ENCODE measurements around the gene NPW. TPM values are rescaled to one million over a fixed set of nuclear protein-coding genes. Genes with fewer than 3 reads are reported as not detected.

NPW gene
- total RNA-seq, 4 donors from 2014 or later, result not detected

DNA sequence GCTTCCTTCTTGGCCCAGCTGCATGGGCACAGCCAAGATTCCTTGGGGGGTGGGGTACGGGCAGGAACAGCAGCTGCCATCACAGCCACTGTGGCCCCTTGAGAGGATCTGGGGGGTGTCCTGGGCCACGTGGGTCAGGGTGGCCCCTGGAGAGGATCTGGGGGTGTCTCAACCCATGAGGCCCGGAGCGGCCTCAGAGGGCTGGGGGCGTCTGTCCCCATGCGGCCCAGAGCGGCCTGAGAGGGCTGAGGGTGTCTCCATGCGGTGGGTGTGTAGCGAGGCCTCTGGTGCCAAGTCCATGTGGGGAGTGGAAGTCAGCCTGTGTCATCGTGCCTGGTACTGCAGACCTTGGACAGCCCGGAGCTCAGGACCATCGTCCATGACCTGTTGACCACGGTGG, 41.9 kb downstream of the NPW start:
- 92% methylated on average over 12 of the region's 13 CpGs for WGBS
- H3K9me3 ChIP-seq, result no peaks in the 10 kb centered on the region
- H3K27ac ChIP-seq (replicated peaks in 1 of 4), result no peak overlapping the region
- no peak overlapping the region for H3K4me3 ChIP-seq
- intact Hi-C loops (cut with DNase I), result no loop called here
- no peaks in the 10 kb centered on the region for H3K27me3 ChIP-seq
- TF ChIP-seq POLR2AphosphoS5 (IDR thresholded peaks at IDR 0.05), result no peak
- TF ChIP-seq, protein P1, sequence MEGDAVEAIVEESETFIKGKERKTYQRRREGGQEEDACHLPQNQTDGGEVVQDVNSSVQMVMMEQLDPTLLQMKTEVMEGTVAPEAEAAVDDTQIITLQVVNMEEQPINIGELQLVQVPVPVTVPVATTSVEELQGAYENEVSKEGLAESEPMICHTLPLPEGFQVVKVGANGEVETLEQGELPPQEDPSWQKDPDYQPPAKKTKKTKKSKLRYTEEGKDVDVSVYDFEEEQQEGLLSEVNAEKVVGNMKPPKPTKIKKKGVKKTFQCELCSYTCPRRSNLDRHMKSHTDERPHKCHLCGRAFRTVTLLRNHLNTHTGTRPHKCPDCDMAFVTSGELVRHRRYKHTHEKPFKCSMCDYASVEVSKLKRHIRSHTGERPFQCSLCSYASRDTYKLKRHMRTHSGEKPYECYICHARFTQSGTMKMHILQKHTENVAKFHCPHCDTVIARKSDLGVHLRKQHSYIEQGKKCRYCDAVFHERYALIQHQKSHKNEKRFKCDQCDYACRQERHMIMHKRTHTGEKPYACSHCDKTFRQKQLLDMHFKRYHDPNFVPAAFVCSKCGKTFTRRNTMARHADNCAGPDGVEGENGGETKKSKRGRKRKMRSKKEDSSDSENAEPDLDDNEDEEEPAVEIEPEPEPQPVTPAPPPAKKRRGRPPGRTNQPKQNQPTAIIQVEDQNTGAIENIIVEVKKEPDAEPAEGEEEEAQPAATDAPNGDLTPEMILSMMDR (IDR thresholded peaks at IDR 0.05), result no peak
- no peak for TF ChIP-seq EP300 (IDR thresholded peaks at IDR 0.05)
- no peak for TF ChIP-seq POLR2A (IDR thresholded peaks at IDR 0.05; ENCODE audit: low read depth)
- no peaks in the 10 kb centered on the region for H3K4me1 ChIP-seq
- peaks cover 44 to 97% (median 91%) of the 10 kb centered on the region in 4 donors for H3K36me3 ChIP-seq
- no peak for DNase-seq (ENCODE audit: extremely low spot score)

DNA sequence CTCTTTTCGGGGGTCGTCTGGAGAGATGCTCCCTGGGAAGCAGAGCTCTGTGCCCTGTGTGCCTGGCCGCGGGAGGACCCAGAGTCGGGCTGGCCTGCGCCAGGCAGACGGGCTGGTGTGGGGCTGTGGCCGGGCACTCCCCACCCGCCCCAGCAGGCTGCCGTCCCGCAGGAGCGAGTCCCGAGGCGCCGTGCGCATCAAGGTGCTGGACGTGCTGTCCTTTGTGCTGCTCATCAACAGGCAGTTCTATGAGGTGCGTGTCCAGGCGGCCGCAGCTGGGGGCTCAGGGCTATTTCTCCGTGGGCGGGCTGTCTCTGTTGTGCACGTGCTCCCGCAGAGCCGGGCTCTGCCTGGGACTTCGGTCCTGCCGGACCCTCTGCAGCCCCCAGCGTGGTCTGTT, 43.2 kb downstream of the NPW start:
- Histone ChIP-seq H3K27ac (replicated peaks in 1 of 4) (no peak overlapping the region), H3K9me3 (no peaks in the 10 kb centered on the region), H3K27me3 (no peaks in the 10 kb centered on the region), H3K4me1 (no peaks in the 10 kb centered on the region), H3K4me3 (no peak overlapping the region), H3K36me3 (peaks cover 45 to 98% (median 89%) of the 10 kb centered on the region in 4 donors)
- intact Hi-C loops (cut with DNase I), result no loop called here
- WGBS, result 93% methylated on average over 24 of the region's 28 CpGs
- DNase-seq (ENCODE audit: extremely low spot score), result no peak
- TF ChIP-seq, protein P1 (IDR thresholded peaks at IDR 0.05), result no peak
- no peak for TF ChIP-seq EP300 (IDR thresholded peaks at IDR 0.05)
- no peak for TF ChIP-seq POLR2AphosphoS5 (IDR thresholded peaks at IDR 0.05)
- TF ChIP-seq POLR2A (IDR thresholded peaks at IDR 0.05; ENCODE audit: low read depth), result no peak

DNA sequence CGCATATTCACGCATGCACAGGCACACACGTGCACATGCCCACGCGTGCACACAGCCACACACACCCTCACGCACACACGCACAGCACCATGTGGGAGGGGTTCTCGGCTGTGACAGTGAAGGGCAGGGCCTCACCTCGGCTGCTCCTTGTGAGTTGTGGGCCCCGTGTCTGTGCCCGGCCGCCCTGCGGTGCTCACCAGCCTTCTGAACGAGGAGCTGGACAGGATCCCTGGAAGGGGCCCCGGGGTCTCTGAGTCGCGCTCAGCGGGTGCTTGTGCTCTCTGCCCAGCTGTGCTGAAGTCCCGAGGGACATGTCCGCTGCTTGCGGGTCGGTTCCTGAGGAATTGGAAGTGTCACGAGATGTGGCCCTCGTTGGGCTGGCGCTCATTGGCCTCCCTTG, 44.3 kb downstream of the NPW start:
- H3K9me3 ChIP-seq, result no peaks in the 10 kb centered on the region
- H3K36me3 ChIP-seq, result peaks cover 36 to 98% (median 90%) of the 10 kb centered on the region in 4 donors
- intact Hi-C loops (cut with DNase I), result no loop called here
- no peak overlapping the region for H3K4me3 ChIP-seq
- no peaks in the 10 kb centered on the region for H3K4me1 ChIP-seq
- H3K27me3 ChIP-seq, result no peaks in the 10 kb centered on the region
- TF ChIP-seq EP300 (IDR thresholded peaks at IDR 0.05) (no peak), POLR2AphosphoS5 (IDR thresholded peaks at IDR 0.05) (no peak), POLR2A (IDR thresholded peaks at IDR 0.05; ENCODE audit: low read depth) (no peak)
- TF ChIP-seq, protein P1 (IDR thresholded peaks at IDR 0.05), result no peak
- H3K27ac ChIP-seq (replicated peaks in 1 of 4), result no peak overlapping the region
- 96% methylated on average over 9 of the region's 25 CpGs for WGBS
- DNase-seq (ENCODE audit: extremely low spot score), result no peak

DNA sequence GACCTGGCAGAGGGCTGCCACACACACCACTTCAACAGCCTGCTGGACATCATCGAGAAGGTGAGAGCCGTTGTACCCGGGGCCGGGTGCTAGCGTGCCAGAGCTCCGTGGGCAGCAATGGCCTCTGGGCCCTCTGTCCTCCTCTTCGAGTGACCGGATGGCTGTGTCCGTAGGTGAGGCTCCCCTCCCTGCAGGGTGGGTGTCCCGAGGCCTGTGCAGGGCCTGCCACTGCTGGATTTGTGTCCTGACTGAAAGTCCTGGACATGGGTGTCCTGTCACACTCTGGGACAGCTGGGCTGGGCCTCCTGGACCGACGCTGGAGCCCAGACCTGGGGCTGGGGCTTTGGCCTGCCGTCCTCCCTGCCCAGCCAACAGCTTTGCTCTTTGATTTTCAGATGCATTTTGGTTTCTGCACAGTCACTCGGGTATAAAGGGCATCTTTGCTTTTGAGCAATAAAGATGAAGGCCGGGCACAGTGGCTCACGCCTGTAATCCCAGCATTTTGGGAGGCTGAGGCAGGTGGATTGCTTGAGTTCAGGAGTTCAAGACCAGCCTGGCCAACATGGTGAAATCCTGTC, 44.9 kb downstream of the NPW start:
- Histone ChIP-seq H3K4me1 (no peaks in the 10 kb centered on the region), H3K36me3 (peaks cover 36 to 99% (median 92%) of the 10 kb centered on the region in 4 donors), H3K9me3 (no peaks in the 10 kb centered on the region), H3K4me3 (no peak overlapping the region), H3K27me3 (no peaks in the 10 kb centered on the region), H3K27ac (replicated peaks in 1 of 4) (no peak overlapping the region)
- intact Hi-C loops (cut with DNase I), result no loop called here
- WGBS, result 96% methylated on average over 16 of the region's 16 CpGs
- no peak for TF ChIP-seq POLR2A (IDR thresholded peaks at IDR 0.05; ENCODE audit: low read depth)
- TF ChIP-seq, protein P1 (IDR thresholded peaks at IDR 0.05), result no peak
- TF ChIP-seq POLR2AphosphoS5 (IDR thresholded peaks at IDR 0.05), result no peak
- DNase-seq (ENCODE audit: extremely low spot score), result no peak

DNA sequence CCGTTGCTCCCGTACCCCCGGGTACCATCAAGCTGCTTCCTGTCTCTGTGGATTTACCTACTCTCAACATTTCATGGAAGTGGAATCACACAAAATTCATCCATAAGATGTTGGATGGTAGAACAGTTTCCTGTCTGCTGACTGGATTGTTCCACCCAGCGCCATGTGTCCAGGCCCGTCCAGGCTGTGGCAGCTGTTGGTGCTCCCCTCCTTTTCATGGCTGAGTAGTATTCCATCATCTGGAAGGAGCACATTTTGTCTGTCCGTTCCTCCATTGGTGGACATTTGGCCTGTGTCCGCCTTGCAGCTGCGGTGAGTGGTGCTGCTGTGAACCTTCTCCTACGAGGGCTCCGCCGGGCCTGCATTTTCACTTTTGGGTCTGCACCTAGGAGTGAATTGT, 46.6 kb downstream of the NPW start:
- no peak overlapping the region for H3K27ac ChIP-seq (replicated peaks in 1 of 4)
- H3K4me3 ChIP-seq, result no peak overlapping the region
- no peaks in the 10 kb centered on the region for H3K9me3 ChIP-seq
- intact Hi-C loops (cut with DNase I), result no loop called here
- H3K27me3 ChIP-seq, result no peaks in the 10 kb centered on the region
- TF ChIP-seq, protein P1 (IDR thresholded peaks at IDR 0.05), result no peak
- TF ChIP-seq EP300 (IDR thresholded peaks at IDR 0.05) (no peak), POLR2A (IDR thresholded peaks at IDR 0.05; ENCODE audit: low read depth) (no peak), POLR2AphosphoS5 (IDR thresholded peaks at IDR 0.05) (no peak)
- H3K4me1 ChIP-seq, result peaks cover 0 to 4% (median 0%) of the 10 kb centered on the region in 4 donors
- DNase-seq (ENCODE audit: extremely low spot score), result no peak
- 97% methylated on average over 11 of the region's 11 CpGs for WGBS
- peaks cover 30 to 99% (median 91%) of the 10 kb centered on the region in 4 donors for H3K36me3 ChIP-seq

Data from esophagus muscularis mucosa (tissue), 4 donors.